Gastroesophageal sphincter (tissue), 3 donors: ENCODE results near the gene RANBP10.

Experiments used
- EP300 ChIP-seq: sonication (generic); formaldehyde crosslinking; IDR thresholded peaks from one replicate; pipeline ENCODE4 v1.6.1; 2017; ENCODE audit warnings: antibody characterized with exemption, mild to moderate bottlenecking
- POLR2A ChIP-seq, 2 donors: fragments of 450-650 bp; IDR thresholded peaks; one replicate each; pipeline ENCODE4 v1.6.1; 2017; ENCODE audit warnings: antibody characterized with exemption in 2 of 2, mild to moderate bottlenecking in 2 of 2, moderate library complexity in 1 of 2
- POLR2AphosphoS5 ChIP-seq: sonication (generic); formaldehyde crosslinking; IDR thresholded peaks from one replicate; pipeline ENCODE4 v1.6.1; 2017; ENCODE audit warnings: antibody characterized with exemption
- TF ChIP-seq, protein P1 (sequence below), 4 experiments: fragments of 200-600 bp in 2 of 4; fragments of 450-650 bp in 2 of 4; sonication (generic) in 1 of 4; IDR thresholded peaks; one replicate each; pipeline ENCODE4 v1.5.1; 2017 to 2019; ENCODE audit warnings: antibody characterized with exemption in 4 of 4, mild to moderate bottlenecking in 2 of 4, moderate library complexity in 2 of 4

- TF ChIP-seq, protein P1, sequence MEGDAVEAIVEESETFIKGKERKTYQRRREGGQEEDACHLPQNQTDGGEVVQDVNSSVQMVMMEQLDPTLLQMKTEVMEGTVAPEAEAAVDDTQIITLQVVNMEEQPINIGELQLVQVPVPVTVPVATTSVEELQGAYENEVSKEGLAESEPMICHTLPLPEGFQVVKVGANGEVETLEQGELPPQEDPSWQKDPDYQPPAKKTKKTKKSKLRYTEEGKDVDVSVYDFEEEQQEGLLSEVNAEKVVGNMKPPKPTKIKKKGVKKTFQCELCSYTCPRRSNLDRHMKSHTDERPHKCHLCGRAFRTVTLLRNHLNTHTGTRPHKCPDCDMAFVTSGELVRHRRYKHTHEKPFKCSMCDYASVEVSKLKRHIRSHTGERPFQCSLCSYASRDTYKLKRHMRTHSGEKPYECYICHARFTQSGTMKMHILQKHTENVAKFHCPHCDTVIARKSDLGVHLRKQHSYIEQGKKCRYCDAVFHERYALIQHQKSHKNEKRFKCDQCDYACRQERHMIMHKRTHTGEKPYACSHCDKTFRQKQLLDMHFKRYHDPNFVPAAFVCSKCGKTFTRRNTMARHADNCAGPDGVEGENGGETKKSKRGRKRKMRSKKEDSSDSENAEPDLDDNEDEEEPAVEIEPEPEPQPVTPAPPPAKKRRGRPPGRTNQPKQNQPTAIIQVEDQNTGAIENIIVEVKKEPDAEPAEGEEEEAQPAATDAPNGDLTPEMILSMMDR (IDR thresholded peaks at IDR 0.05), result no peak
- no peak for TF ChIP-seq POLR2A (IDR thresholded peaks at IDR 0.05)
- TF ChIP-seq EP300, result no peak
- TF ChIP-seq POLR2AphosphoS5, result no peak
Observed at GRCh38 chr16:67731753-67732095, 74.6 kb downstream of the RANBP10 start.
